SW 1271 (cell line): ENCODE data around the gene UCN.
"Not testable (repeated sequence)": the region's sequence is repeated elsewhere in the genome, so short reads cannot be mapped to it uniquely, and the experiment has no call there.

Experiments
- DNase-seq, 2 experiments: peaks; one replicate each; lab custom pipeline; 2025; lab: John Stamatoyannopoulos, UW

The UCN gene, protein sequence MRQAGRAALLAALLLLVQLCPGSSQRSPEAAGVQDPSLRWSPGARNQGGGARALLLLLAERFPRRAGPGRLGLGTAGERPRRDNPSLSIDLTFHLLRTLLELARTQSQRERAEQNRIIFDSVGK

DNA sequence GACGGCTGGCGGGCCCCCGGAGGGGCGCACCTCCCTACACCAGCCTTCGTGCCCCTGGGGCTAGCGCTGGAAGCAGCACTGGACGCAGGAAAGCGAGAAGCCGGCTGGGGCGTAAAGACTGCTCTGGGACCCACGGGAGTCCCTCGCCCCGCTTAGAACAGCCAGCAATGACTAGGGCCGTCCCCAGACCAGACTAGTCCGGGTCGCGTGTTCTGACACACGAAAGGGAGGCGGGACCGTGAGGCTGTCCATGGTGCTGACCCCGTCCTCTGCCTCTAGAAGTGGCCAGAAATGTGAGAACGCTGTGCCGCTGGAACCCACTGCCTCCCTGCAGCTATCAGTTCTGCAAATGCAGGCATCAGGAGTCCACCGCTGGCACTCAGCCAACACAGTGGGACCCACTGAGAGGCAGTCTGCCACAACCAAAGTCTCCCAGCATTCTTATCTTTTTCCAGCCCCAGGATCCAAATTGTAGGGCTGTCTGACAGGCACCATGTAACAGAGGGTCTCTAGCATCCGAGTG is at the start of gene UCN:
Gene UCN (minus strand): TSS at position 87 of the 523 bp plus-strand sequence. CDS start 550 bp downstream, outside the sequence.
- DNase-seq = no peak

DNA sequence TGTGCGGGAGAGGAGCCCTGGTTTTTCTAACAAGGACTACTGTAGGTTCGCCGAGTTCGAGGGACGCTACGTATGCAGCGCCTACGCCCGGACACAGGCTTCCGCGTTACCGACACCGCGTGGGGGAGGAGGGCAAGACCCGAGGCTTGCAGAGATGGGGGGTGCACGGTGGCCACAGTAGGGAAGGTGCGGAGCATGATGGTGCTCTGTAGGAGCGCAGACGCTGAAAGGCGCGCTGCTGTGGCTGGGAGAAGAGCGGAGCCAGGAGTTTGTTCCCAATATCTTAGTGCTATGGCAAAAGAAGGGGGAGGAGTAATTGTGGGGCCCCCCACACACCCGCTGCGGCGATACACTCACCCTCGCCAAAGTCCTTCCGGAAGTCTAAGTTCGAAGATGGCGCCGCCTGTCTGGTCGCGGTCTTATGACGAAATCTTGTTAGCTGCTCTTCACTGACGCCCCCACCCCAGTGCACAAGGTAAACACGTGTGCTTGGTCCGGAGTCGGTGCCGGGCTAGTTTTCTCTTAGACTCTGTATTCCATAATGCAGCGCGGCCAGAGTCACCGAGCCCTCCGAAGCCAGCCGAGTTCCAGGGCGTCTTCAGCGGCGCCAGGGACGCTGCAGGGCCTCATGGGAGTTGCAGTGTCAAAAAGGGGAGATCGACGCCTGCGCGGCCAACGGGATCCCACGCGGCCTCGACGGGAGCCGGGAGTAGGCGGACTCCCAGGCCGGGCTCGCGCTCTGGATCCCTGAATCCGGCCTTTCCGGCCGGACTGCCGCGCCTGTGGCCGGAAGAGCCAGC is 48.3 kb upstream of the UCN start, which contains the start of gene GTF3C2:
Gene GTF3C2 (minus strand): TSS at position 383 of the 800 bp plus-strand sequence. CDS start 13,210 bp downstream, outside the sequence.
- DNase-seq = peak; percentile 99 to 100

DNA sequence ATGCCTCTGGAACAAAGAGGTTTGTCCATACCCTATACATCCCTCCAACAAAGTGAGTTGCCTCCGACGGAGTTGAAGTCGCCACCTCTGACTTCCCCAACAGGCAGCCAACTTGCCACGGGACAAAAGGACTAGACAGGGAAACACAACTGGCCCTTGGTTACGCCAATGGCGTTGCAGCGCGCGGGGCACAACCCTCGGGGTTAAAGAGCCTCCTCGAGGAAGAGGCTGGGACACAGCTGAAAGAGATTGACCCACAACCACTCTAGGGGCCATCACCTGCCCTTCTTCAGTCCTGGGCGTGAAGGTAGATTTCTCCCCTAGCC is 47.8 kb upstream of the UCN start:
- DNase-seq = peak; percentile 54 to 86

DNA sequence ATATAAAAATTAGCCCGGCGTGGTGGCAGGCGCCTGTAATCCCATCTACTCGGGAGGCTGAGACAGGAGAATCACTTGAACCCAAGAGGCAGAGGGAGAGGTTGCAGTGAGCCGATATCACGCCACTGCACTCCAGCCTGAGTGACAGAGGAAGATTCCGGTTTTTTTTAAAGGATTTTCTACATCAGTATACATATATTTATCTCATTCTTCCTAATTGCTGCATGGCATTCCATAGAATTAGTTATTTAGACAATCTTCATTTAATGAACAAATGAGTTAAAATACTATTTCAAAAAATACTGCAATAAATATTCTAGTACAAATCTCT is 46.3 kb upstream of the UCN start:
- no peak for DNase-seq

DNA sequence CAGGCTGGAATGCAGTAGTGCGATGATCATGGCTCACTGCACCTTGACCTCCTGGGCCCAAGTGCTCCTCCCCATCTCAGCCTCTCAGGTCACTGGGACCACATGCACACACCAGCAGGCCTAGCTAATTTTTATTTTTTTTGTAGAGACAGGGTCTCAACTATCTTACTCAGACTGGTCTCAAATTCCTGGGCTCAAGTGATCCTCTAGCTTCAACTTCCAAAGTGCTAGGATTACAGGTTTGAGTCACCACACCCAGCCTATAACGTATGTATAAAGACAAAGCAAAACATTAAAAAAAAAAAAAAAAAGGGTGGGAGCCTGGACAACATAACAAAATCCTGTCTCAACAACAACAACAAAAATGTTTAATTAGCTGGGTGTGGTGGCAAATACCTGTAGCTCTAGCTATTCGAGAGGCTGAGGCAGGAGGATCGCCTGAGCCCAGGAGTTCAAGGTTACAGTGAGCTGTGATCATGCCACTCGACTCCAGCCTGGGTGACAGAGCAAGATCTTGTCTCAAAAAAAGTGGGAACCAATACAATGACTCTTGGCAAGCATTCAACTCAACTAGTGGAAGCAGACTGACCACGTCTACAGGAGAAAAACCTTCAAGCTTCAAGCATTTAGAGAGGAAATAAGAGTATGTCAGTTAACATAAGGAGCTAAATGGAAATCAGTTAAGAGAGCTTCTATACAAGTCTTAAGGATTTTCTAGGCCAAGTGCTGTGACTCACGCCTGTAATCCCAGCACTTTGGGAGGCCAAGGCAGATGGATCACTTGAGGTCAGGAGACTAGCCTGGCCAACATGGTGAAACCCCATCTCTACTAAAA is 45.7 kb upstream of the UCN start:
- no peak for DNase-seq

DNA sequence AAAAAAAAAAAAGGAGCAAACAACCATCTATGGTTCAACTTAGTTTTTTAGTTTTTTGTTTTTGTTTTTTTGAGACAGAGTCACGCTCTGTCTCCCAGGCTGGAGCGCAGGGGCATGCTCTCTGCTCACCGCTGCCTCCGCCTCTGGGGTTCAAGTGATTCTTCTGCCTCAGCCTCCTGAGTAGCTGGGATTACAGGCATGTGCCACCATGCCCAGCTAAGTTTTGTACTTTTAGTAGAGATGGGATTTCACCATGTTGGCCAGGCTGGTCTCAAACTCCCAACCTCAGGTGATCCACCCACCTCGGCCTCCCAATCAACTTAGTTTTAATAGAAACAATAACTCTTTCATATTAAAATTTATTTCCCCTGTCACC is 45.1 kb upstream of the UCN start:
- not testable (repeated sequence) for DNase-seq

DNA sequence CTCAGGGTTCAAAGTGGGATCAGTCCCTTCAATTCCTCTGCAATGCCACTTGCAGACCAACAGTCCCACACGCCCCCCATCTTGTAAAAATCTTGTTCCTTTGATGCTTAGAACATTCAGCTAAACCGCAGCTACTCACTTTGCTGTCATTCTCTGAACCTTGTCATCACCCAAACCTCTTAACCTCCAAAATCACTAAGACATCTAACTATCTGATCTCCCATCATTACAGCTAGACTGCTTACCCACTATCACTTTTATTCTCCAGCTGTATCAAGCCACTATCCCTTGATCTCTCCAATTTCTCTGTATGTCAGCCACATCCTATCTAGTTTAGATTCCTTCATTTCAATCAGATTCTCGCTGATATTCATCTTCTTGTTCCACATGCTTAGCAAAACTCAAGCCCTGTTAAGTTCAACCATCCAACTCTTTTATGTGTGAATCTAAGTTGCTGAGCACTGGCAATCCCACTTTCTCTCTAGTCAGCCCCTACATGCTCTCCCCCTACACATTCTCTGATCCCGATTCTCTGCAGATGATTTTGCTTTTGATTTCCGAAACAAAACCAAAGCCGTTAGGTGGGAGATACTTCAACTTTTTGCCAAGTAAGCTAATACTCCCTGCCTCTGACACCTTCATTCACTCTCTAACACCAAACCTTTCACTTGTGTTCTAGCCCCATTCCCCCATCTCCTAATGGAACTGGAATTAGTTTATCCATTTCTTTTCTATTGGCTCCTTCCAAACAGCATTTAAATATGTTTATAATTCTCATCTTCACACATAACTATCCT is 43.8 kb upstream of the UCN start:
- DNase-seq = no peak

DNA sequence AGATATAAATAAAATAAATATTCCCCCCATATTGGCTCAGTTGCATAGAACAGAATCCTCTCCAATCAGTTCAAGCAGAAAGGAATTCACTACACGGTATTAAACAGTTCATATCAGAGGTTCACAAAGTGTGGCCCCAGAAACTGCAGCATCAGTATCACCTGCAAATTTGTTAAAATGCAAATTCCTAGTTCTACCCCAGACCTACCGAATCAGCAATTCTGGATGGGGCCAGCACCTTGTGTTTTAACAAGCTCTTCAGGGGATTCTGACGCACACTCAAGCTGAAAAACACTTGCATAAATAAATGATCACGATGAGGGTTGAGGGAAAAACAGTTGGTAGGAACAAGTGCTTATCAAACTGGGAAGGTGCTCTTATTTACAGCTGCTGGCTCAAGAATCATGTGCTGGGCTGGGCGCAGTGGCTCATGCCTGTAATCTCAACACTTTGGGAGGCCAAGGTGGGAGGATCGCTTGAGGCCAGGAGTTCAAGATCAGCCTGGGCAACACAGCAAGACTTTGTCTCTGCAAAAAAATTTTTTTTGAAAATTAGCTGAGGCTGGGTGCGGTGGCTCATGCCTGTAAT is 42.0 kb upstream of the UCN start:
- DNase-seq = no peak

DNA sequence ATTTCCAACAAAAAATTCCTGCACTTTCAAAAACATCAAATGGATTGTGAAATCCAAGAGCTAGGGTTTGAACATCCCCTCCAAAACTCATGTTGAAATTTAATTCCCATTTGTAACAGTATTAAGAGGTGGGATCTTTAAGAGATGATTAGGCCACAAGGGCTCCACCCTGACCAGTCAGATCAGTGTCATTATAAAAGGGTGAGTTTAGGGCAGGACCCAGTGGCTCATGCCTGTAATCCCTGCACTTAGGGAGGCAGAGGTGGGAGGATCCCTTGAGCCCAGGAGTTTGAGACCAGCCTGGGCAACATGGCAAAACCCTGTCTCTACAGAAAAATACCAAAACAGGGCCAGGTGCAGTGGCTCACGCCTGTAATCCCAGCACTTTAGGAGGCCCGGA is 39.4 kb upstream of the UCN start:
- DNase-seq = no peak

DNA sequence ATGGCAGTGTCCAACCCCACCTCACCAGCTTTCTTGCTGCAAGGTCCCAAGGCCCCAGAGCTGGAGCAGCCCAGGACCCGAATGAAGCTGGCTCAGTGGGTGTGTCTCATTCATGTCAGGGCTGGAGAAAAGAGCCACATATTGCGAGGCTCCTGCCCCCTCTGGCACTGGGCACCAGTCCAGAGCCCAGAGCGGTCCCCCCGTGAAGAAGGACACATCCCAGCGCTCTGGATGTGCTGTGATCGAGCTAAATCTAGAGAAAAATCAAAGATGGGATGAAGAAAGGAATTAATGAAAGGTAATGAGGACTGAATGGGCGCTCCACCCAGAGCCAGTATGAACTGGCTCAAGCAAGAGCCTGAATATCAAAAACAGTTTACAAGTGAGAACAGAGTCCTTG is 27.9 kb upstream of the UCN start:
- no peak for DNase-seq

DNA sequence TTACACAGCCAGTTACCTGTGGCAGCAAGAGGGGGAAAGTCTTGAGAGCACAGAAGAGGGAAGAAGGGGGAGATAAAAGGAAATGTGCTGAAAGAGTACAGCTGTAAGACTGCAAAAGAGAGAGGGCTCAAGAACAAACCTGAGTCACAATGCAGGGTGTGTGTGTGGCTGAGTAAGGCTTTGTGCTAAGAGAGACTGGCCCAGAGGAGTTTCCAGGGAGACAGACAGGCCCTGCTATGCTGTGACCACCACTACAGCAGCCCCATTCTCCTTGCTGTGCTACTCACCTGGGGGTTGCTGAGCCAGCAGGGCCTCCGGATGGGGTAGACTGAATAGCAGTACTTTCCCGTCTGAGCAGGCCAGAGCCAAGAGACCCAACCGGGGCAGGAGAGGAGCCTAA is 27.1 kb upstream of the UCN start:
- no peak for DNase-seq

DNA sequence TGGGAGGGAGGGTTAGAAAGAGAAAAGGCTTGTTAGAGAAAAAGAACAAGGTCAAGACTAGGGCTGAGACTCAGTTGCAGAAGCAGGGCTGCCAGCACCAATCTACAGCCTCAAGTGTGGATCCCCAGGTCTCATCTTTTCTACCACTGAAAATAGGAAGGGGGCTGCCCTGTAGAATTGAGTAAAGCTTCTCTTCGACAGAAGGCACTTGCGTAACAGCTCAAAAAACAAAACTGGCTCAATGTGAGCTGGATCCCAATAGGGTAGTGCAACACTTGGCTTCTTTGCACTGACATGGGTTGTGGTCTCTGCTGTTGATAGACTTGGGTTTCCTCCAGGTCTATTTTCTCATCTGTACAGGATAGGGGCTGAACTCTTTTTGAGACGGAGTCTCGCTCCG is 16.5 kb upstream of the UCN start:
- no peak for DNase-seq

DNA sequence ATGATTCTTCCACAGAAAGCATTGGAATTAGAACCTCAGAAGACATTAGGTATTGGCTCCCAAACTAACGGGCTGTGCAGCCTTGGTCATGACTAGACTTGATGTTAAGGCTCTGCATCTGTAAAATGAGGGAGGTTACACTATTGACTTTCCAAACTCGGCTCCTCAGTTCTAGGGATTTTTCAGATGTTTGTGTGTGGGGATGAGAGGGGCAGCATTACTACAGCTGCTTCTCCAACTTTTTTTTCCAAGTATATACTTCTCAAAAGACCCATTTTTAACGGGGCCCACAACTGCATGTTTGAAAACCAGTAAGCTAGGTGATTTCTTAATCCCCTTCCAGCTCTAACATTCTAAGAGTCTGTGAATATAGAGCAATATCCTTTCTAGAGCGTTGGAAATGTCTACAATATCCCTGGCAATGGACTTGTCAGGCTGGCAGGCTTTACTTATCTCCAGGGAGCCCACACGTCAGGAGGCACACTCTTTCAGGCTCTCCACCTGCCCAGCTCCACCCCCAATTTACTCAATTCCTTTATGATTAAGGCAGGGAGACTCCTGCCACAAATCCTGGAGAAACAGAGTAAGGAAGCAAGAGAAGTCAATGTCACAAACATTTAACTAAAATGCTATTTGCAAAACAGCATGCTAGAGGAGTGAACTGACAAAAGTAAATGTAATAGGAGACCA is 15.5 kb upstream of the UCN start:
- peak in 1 of 2 experiments; percentile 55 for DNase-seq

DNA sequence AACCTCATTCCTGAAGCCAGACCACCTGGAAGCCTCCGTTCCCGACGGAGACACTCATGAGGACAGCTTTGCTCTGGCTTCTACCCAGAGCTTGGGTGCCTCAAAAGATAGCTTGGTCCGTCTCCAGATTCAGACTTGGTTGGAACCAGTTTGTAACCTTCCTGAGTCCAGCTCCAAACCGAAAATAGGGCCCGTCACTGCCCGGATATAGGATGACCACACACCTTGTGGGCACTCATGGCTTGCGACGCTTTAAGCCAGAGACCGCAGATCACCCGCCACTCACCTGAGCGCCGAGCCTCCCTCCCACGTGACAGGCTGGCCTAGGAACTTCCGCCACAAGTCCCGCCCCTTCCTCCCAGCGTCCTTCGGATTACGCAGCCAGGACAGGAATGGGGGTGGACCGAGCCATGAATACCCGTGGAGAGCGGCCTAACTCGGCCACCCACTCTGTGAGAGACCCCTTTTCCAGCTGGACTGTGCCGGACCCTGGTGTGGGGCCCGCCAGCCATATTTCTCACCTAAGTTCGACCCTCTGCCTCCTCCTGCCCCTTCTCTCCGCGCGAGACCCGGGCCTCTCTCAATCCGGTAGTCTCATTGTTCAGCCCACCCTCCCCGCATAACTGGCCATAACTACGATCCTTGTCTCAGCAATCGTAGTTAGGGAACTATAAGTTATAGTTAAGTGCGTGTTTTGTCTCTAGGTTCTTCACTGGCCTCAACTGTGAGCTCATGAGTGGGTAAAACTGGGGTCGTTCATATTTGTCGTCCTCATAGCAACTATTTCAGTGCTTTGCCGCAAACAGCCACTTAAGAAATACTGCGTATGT is 14.7 kb upstream of the UCN start, which contains the start of gene MPV17:
Gene MPV17 (minus strand): TSS at position 332 of the 830 bp plus-strand sequence. CDS start 580 bp downstream, outside the sequence.
- DNase-seq = peak; percentile 94 to 95

DNA sequence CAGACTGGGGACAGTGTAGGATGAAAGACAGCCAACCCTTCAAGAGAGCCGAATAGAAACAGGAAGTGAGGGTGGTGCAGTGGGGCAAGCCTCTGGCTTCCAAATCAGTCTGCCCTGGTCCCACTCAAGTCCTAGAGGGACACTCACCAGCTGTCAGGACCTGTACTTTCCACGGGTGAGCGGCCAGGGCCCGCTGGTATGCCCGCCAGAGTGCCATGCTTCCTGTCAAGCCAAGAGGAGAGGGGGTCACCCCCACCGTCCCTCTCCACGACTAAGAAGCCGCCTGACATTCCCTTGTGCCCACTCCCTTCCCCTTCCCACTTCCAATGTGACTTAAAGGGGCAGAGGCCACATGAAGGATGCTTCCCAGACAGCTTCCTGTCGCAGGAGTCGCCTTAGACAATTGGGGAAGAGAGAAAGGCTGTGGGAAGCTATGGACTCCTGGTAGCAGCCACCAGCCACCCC is 14.1 kb upstream of the UCN start:
- no peak for DNase-seq

DNA sequence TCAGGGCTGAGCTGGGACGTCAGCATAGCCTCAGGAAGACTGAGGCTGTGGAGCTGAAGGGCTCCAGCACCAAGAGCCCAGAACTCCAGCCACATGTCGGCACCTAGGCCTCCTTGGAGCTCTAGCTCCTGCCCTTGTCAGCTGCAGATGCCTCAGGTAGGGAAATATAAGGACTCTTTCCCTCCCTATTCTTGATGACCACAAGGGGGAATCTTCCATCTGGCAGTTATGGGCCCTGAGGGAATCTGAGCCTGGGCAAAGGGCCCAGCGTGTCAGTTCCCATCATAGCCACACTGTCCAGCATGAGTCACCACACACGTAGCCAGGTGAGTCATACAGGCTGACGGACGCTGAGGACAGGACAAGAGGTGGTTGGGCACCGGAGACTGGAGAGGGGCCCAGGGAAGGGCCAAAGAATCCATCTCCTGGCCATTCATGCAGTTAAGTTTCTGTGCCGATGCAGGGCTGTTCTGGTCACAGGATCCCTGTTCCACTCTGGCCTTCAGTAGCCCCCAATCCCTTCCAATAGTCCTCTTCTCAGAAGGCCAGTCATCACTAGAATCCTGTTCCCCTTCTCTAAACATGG is 12.8 kb upstream of the UCN start:
- peak; percentile 99 to 100 for DNase-seq

DNA sequence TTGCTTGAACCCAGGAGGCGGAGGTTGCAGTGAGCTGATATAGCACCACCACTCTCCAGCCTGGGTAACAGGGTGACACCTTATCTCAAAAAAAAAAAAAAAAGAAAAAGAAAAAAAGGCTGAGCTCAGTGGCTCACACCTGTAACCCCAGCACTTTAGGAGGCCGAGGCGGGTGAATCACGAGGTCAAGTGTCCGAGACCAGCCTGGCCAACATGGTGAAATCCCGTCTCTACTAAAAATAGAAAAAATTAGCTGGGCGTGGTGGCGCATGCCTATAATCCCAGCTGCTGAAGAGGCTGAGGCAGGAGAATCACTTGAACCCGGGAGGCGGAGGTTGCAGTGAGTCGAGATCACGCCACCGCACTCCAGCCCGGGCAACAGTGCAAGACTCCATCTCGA is 11.6 kb upstream of the UCN start:
- DNase-seq = not testable (repeated sequence)

DNA sequence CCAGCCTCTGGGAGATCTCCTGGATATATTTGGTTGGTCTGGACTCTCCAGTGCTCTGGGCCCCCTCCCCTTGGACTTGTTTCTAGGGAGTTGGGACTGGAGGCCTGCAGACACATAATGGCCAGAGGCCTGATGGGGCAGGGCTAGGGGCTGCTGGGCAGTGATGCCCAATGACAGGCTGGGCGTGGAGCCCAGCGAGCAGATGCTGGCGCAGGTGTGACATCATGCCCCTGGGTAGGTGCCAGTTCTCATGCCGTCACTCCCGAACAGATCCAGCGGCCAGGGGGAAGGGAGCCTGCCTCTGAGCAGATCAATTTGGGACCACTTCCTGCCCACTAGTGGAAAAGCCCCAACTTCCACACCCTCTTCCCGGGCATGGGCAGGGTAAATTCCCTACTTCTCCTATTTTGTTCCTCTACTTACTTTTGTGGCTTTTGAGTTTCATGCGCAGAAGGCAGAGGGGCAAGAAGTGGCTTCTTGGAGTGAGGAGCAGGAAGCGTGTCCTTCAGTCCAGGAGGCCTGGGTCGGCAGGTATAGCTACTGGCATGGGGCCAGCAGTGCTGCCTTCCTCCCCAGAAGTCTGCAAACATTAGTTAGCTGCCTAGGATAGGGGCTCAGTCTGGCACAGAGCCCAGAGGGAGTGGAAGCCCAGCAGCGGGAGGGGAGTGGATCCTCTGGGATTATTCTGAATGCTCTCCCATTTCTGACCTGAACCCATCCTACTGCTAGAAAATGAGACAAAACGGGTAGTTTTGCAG is 8.6 kb upstream of the UCN start:
- no peak for DNase-seq

DNA sequence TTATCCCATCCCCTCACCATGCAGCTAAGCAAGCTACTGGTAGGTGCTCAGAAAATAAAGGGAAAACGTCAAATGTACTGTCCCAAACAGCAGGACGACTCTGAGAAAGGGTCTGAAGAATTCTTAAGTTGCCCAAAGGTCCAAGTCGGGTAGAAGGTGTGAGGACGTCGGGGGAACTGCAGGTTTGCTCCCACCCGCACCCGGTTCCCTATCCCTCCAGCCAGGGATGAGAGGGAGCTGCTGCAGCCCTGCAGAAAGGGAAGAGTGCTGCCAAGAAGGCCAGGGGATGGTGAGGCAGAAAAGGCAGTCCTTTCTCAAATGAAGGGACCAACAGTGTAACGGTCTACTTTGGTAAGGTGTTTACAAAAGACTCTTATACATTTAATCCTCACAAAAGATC is 6.9 kb upstream of the UCN start:
- no peak for DNase-seq
